Activated effector memory CD4-positive, alpha-beta T cell treated with anti-CD3 and anti-CD28 coated beads, Interleukin-2, amount 50 U/mL, for 16 hours (primary cell): ENCODE measurements around the gene TMEM247.
"Not testable (repeated sequence)": the region's sequence is repeated elsewhere in the genome, so short reads cannot be mapped to it uniquely, and the experiment has no call there.

Source experiments
- DNase-seq: peaks from one replicate; pipeline ENCODE4 v3.0.0-alpha.2; 2020

Gene TMEM247

DNA sequence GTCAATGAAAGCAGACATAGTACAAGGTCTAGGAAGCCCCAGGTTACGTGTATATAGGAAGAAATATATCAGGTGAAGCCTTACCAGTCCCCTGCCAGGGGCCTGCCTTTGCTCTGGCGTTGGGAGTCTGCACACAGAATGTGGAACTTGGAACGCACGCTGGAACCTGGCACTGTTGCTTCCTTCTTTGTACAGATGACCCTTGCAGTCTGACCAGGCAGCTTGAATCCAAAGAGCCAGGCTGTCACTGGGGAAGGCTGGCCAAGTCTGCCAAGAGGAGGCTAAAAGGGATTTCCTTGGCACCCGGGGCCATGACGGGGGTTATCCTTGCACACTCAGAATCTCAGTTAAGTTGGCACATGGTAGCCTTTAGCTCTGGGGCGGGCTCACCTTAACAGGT is 39.5 kb downstream of the TMEM247 start:
- no peak for DNase-seq

DNA sequence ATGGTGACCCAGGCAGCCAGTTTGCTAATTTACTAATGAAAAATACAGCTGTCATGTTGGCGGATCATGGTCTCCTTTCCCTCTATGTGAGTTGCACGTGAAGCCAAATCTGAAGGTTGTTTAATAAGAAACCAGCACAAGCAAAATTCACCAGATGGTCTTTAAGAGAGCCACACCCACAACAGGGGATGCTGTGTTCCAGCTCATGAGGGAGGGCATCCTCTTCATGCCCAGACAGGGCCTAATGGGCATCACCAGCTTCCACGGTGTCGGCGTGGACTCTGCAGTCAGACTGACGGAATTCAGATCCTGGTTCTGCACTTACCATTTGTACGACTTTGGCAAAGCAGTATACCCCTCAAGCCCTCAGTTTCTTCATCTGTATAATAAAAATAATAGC is 39.9 kb downstream of the TMEM247 start:
- DNase-seq = no peak

GRCh38 chr2:46520130-46520711 is 40.9 kb downstream of the TMEM247 start:
- DNase-seq = no peak

DNA sequence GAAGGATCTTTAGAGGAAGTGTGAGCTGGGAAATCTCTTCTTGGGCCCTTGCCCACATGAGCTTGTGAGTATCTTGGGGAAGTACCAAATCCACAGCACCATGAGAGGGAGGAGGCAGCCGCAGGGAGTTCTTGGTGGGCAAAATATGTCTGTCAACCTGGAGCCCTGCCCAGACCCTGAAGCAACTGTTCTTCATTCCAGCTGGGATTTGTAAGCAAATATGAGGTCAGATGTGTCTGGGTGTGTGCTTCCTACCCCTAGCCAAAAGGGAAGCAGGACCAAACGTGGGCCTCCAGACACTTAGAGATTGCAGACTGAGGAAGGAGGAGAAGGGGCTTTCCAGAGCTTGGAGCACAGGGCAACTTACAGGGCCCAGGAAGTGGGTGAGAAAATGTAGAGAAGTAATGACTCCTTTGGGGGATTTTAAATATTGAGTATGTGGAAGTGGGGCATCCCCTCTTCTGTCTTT is 41.9 kb downstream of the TMEM247 start:
- no peak for DNase-seq

DNA sequence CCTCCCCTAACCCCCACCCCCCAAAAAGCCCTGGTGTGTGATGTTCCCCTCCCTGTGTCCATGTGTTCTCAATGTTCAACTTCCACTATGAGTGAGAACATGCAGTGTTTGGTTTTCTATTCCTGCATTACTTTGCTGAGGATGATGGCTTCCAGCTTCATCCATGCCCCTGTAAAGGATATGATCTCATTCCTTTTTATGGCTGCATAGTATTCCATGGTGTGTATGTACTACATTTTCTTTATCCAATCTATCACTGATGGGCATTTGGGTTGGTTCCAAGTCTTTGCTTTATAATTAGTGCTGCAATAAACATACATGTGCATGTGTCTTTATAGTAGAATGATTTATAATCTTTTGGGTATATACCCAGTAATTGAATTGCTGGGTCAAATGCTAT is 43.0 kb downstream of the TMEM247 start:
- not testable (repeated sequence) for DNase-seq

DNA sequence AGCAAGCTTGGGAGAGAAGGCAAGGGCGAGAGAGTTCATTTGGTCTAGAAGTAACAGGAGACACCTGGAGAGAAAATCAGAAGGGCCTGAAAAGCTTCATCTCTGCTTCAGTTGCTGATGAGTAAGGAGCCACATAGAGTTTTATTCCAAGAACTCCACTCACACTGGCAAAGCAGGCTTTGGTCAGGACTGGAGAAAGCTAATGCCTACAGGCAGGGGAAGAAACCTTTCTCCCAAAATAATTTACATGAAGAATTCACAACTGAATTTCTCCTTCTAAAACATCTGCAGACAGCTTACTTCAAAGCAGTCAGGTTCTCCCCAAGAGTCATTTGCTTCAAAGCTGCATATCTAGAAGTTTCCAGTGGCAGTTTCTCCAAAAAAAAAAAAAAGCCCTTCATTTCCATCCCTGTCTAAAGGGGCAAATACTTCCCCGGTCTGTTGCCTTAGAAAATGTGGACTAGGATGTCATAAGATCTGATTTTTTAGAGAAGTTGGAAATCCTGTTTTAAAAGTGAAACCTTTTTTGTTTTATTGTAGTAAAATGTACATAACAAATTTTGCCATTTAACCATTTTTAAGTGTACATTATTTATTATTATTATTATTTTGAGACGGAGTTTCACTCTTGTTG is 46.3 kb downstream of the TMEM247 start:
- no peak for DNase-seq

GRCh38 chr2:46528880-46529279 is 49.5 kb downstream of the TMEM247 start:
- no peak for DNase-seq

DNA sequence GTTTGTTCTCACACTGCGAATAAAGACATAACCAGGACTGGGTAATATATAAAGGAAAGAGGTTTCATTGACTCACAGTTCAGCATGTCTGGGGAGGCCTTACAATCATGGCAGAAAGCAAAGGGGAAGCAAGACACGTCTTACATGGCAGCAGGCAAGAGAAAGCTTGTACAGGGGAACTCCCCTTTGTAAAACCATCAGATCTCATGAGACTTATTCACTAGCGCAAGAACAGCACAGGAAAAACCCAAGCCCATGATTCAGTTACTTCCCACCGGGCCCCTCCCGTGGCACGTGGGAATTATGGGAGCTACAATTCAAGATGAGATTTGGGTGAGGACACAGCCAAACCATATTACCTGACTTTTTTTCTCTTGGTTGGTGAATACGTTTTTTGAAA is 51.3 kb downstream of the TMEM247 start:
- no peak for DNase-seq

DNA sequence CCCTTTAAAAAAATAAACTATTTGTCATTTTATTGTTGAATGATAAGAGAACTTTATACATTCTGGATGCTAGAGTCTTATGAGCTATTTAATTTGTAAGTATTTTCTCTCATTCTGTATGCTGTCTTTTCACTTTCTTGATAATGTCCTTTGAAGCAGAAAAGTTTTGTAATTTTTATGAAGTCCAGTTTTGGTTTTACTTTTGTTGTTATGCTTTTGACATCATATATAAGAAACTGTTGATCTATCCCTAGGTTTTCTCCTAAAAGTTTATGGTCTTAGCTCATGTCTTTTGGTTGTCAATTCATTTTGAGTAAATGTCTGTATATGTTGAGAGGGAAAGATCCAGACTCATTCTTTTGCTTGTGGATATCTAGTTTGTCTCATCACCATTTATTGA is 52.5 kb downstream of the TMEM247 start:
- no peak for DNase-seq
